Lung (tissue), 12 donors: Measurements from ENCODE around the gene GRID1. TPM values are rescaled to one million over a fixed set of nuclear protein-coding genes. Genes with fewer than 3 reads are reported as not detected.
A peak's percentile ranks its signal among the peaks of the same experiment; 100 is the strongest.

Source experiments
- ATAC-seq: fragments of 200-7000 bp; cut with Tn5 transposase; one replicate; pipeline ENCODE4 v1.9.1; 2020; ENCODE audit warnings: moderate number of reproducible peaks; ENCODE audit not compliant: insufficient read depth, low FRiP score
- DNase-seq, 3 donors: peaks; one replicate each; pipeline ENCODE4 v3.0.0-alpha.2; 2013 to 2017
- H3K27ac ChIP-seq, 2 donors: one replicate each; pipeline ENCODE4 v1.5.1; 2013; ENCODE audit warnings: mild to moderate bottlenecking in 2 of 2, moderate library complexity in 2 of 2, control low read depth in 1 of 2, inconsistent platforms in 1 of 2, low read depth in 1 of 2, low read length in 1 of 2
- H3K27me3 ChIP-seq, 3 donors: one replicate each; pipeline ENCODE4 v1.5.1; 2013; ENCODE audit warnings: low read length in 2 of 3; ENCODE audit not compliant: control insufficient read depth in 3 of 3, insufficient read depth in 3 of 3
- H3K36me3 ChIP-seq, 4 donors: one replicate each; pipeline ENCODE4 v1.5.1; 2013; ENCODE audit warnings: low read length in 4 of 4, mild to moderate bottlenecking in 1 of 4, moderate library complexity in 1 of 4; ENCODE audit not compliant: control insufficient read depth in 4 of 4, insufficient read depth in 4 of 4
- H3K4me1 ChIP-seq, 5 donors: one replicate each; pipeline ENCODE4 v1.5.1; 2013; ENCODE audit warnings: low read length in 5 of 5, mild to moderate bottlenecking in 2 of 5, moderate library complexity in 1 of 5; ENCODE audit not compliant: control insufficient read depth in 5 of 5, insufficient read depth in 5 of 5
- H3K4me3 ChIP-seq: one replicate; pipeline ENCODE4 v1.5.1; 2013; ENCODE audit warnings: mild to moderate bottlenecking, control low read depth, moderate library complexity
- H3K9ac ChIP-seq, 2 donors: one replicate each; pipeline ENCODE4 v1.5.1; 2013; ENCODE audit warnings: low read length in 2 of 2, control low read depth in 1 of 2; ENCODE audit not compliant: insufficient read depth in 1 of 2
- H3K9me3 ChIP-seq, 4 donors: one replicate each; pipeline ENCODE4 v1.5.1; 2013; ENCODE audit warnings: low read length in 3 of 4, mild to moderate bottlenecking in 1 of 4, moderate library complexity in 1 of 4; ENCODE audit not compliant: control insufficient read depth in 4 of 4, insufficient read depth in 3 of 4
- whole genome bisulfite sequencing, 2 donors: extraction: QIAGEN DNeasy Blood & Tissue Kit; methylation state at CpG; one replicate each; pipeline ENCODE4 v1.1.7; 2013; 5-methylcytosine and 5-hydroxymethylcytosine counted together
- polyA plus RNA-seq, 2 donors: library from polyadenylated mRNA; stranded (reverse); fragments of 200-250 nt; gene quantifications; one replicate each; pipeline ENCODE4 v1.2.1, GENCODE V29; 2013
- total RNA-seq, 2 donors: library from RNA; depleted of rRNA in 1 of 2; stranded (reverse); fragments of >200 nt in 1 of 2; gene quantifications; one replicate each; pipeline ENCODE4 v1.2.1, GENCODE V29; 2014 to 2021
- TF ChIP-seq, protein P1 (sequence below): IDR thresholded peaks from 2 replicates; pipeline ENCODE4 v1.5.1; 2012; ENCODE audit warnings: mild to moderate bottlenecking; ENCODE audit errors: control extremely low read depth, extremely low read depth
- donor health status: control.
- donor health status: control.
- donor health status: Bipolar disorder and iron deficiency.
- donor health status: healthy.
- donor health status: DM: yes; HTN: yes; CAD: no.

Gene GRID1
- total and polyA plus RNA-seq, 4 donors: 1.1 to 3.6 (median 2.2) TPM

DNA sequence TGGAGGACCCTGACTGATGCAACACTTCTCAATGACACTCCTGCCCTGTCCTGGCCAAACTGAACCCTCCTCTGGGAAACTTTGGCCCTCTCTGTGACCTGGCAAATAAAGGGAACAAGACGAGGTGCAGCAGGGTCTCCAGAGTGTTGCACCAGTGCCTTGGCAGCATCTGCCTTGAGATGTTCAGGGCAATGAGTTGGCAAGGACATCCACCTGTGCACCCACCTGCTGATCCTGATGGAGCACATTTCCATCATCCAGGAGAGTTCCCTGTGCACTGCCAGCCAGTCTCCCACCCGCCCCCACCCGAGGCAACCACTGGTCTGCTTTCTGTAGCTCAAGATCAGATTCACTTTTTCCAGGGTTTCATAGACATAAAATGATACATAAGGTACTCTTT lies 407.4 kb downstream of the GRID1 start:
- TF ChIP-seq, protein P1, sequence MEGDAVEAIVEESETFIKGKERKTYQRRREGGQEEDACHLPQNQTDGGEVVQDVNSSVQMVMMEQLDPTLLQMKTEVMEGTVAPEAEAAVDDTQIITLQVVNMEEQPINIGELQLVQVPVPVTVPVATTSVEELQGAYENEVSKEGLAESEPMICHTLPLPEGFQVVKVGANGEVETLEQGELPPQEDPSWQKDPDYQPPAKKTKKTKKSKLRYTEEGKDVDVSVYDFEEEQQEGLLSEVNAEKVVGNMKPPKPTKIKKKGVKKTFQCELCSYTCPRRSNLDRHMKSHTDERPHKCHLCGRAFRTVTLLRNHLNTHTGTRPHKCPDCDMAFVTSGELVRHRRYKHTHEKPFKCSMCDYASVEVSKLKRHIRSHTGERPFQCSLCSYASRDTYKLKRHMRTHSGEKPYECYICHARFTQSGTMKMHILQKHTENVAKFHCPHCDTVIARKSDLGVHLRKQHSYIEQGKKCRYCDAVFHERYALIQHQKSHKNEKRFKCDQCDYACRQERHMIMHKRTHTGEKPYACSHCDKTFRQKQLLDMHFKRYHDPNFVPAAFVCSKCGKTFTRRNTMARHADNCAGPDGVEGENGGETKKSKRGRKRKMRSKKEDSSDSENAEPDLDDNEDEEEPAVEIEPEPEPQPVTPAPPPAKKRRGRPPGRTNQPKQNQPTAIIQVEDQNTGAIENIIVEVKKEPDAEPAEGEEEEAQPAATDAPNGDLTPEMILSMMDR: no peak
- H3K9ac ChIP-seq: no peak overlapping the region
- H3K4me1 ChIP-seq: no peaks in the 10 kb centered on the region
- DNase-seq: no peak
- no peaks in the 10 kb centered on the region for H3K36me3 ChIP-seq
- 67 to 84% methylated on average over 3 of the region's 3 CpGs for WGBS, 2 donors
- peaks cover 0 to 10% (median 0%) of the 10 kb centered on the region in 4 donors for H3K9me3 ChIP-seq
- ATAC-seq: no peak
- H3K27ac ChIP-seq: no peak overlapping the region
- no peak overlapping the region for H3K4me3 ChIP-seq
- no peaks in the 10 kb centered on the region for H3K27me3 ChIP-seq

DNA sequence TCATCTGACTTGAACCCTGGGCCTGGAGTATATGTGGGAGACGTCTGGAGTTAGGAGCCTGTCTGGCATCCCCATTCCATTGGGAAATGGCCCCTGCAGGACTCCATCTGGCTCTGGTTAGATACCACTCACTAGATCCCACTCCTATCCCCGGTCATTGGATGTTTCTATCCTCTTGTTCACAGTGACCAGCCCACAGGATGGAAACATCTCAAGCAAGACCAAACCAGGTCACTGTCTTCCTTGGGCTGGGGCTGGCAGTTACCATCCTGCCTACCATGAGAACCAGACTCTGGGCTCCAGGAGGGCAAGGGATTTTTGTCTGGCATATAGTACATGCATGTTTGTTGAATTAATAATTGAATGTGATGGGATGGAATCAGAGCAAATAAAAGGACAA lies 415.7 kb downstream of the GRID1 start:
- 84 to 88% methylated on average over 2 of the region's 2 CpGs for WGBS, 2 donors
- no peak overlapping the region for H3K27ac ChIP-seq
- H3K27me3 ChIP-seq: peaks cover 0 to 10% (median 0%) of the 10 kb centered on the region in 3 donors
- H3K4me3 ChIP-seq: no peak overlapping the region
- TF ChIP-seq, protein P1: no peak
- peaks cover 0 to 2% (median 0%) of the 10 kb centered on the region in 4 donors for H3K9me3 ChIP-seq
- no peaks in the 10 kb centered on the region for H3K36me3 ChIP-seq
- no peaks in the 10 kb centered on the region for H3K4me1 ChIP-seq
- ATAC-seq (no peak), DNase-seq (no peak)
- no peak overlapping the region for H3K9ac ChIP-seq

DNA sequence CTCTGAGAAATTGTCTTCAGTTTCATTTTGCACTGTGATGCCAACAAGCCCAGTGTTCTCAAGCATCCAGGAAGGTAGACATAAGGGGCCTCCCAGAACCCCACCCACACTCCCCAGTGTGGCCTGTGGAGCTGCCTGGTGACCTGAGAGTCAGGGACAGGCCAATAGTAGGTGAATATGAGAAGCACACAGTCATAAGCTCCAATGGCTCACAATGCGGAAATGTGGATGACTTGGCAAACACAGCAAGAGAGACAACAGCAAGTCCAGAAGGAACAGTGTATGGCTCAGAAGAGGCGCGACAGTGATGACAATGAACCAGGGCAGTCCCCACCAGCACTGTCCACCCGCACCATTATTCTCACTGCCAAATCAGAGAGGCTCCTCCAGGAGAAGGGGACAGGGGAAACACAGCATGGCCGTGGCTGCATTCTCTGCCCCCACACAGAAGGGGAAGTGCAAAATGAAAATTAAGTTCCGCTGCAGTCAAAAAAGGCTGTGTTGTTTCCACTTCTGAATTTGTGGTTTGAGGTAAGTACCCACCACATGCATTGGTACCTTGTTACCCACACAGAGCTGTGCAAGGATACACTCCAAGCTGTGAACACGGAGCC lies 419.8 kb downstream of the GRID1 start:
- TF ChIP-seq, protein P1: no peak
- WGBS, 2 donors: 70 to 78% methylated on average over 7 of the region's 7 CpGs
- ATAC-seq: no peak
- no peak overlapping the region for H3K27ac ChIP-seq
- H3K4me1 ChIP-seq: no peaks in the 10 kb centered on the region
- no peaks in the 10 kb centered on the region for H3K36me3 ChIP-seq
- no peak overlapping the region for H3K4me3 ChIP-seq
- H3K9me3 ChIP-seq: no peaks in the 10 kb centered on the region
- no peak for DNase-seq
- H3K9ac ChIP-seq: no peak overlapping the region
- H3K27me3 ChIP-seq: peaks cover 0 to 10% (median 0%) of the 10 kb centered on the region in 3 donors

DNA sequence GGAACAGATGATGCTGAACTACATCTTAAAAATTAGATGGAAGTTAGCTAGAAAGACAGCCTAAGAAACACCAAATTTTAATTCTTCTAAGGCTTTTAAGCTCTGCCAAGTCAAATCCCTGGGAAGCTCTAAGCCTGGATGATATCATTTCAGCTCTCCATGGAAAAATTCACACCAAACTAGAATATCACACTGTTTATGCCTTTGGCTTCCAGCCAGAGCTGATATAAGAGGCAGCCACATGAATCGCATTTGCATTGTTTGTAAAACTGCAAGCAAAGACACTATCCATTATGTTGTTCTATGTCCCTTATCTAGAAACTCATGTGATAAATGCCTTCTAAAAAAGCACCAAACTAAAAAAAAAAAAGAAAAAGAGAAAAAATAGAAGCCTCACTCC lies 430.4 kb downstream of the GRID1 start:
- TF ChIP-seq, protein P1: no peak
- WGBS, 2 donors: 48 to 66% methylated on average over 1 of the region's 1 CpG
- peaks cover 0 to 2% (median 0%) of the 10 kb centered on the region in 5 donors for H3K4me1 ChIP-seq
- DNase-seq (peak in 2 of 3 donors; percentile 76 to 89), ATAC-seq (no peak)
- H3K27ac ChIP-seq: no peak overlapping the region
- H3K4me3 ChIP-seq: no peak overlapping the region
- H3K9ac ChIP-seq: no peak overlapping the region
- H3K9me3 ChIP-seq: peaks cover 0 to 3% (median 0%) of the 10 kb centered on the region in 4 donors
- no peaks in the 10 kb centered on the region for H3K36me3 ChIP-seq
- no peaks in the 10 kb centered on the region for H3K27me3 ChIP-seq
